Amygdala (tissue), 56 donors: Measurements from ENCODE around the gene GZMA.
"Not testable (repeated sequence)": the region's sequence is repeated elsewhere in the genome, so short reads cannot be mapped to it uniquely, and the experiment has no call there.

Source experiments
- DNase-seq, 56 donors: peaks; one replicate each; lab custom pipeline; 2025; lab: John Stamatoyannopoulos, UW

GZMA gene

DNA sequence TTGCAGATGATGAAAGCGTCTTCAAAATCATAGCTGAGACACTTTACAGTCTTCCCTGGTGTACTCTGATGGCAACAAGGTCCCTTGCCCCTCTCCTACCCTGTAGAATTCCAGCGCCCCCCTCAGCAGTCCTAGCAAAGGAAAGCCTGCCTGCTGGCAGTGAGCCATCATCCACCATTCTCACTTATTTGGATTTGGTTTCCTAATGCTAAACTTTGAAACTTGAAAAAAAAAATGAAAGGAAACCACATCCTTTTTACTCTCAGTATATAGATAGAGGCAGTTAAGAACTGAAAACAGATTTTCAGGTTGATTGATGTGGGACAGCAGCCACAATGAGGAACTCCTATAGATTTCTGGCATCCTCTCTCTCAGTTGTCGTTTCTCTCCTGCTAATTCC, at the start of gene GZMA:
GZMA (plus strand) TSS at position 299 of the 400 bp plus-strand sequence; CDS start at position 336, 37 bp downstream.
- DNase-seq: no peak

DNA sequence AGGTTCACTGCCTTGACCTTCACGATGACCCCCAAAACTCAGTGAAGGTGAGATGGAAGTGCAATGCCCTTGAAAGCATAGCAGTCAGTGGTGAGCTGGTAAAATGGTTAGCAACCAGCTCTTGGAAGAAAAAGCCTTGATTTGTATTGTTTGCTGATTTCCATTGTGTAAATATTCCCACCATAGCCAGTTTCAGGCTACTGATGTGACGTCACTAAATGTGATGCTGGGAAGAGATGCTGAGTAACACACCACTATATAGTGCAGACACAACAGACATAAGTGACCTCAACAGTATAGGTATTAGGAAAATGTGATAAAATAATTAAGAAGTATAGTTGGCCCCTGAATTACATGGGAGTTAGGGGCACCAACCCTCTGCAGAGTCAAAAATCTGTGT, 47.3 kb upstream of the GZMA start:
- no peak for DNase-seq

DNA sequence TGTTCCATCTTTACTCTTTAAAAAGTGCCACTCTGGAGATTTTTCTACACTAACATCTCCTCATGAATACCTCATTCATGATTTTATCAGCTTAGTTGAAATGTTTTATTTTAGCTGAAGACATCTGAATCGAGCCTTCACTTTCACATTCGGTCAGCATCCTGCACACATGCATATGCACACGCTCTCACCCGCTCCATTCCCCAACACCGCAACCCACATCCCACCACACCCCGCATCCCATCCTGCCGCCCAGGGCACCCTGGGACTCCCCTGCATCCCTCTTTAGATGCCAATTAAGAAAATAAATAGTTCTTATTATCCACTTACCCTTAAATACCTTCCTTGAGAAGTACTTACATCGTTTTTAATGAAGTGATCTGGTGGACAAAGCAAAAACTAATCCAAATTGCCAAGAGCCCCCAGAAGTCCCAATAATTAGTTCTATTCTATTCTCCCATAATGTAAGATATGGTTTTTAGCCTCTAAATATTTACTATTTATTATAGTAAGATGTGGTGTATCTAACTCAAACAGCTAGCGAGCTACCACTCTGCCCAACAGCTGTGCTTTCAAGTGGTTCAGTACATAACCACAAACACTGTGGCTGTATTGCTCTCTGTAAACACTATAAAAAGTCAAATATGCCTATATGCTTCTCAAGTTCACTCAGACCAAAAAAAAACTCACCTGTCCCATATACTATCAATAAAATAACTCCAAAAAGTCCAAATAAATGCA, 40.2 kb upstream of the GZMA start:
- DNase-seq: no peak

GRCh38 chr5:55063220-55063863, 39.1 kb upstream of the GZMA start:
- DNase-seq: no peak

GRCh38 chr5:55063899-55064298, 38.5 kb upstream of the GZMA start:
- DNase-seq: no peak

DNA sequence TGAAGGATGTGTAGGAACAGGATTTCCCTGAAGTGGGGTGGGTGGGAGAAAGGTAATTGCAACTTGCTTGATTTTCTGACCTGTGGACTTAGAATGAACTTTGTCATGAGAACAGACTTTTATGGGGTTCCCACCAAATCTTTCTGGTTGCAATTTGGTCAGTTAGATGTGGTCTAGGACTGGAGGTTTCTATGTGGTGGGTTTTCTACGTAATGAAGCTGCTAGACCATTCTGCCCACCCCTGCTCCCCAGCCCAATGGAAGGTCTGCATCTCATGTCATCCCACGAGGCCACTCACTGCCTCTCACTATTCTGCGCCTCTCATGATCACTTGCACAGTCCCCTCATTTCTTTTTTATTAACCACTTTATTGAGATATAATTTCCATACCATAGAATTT, 37.9 kb upstream of the GZMA start:
- no peak for DNase-seq

DNA sequence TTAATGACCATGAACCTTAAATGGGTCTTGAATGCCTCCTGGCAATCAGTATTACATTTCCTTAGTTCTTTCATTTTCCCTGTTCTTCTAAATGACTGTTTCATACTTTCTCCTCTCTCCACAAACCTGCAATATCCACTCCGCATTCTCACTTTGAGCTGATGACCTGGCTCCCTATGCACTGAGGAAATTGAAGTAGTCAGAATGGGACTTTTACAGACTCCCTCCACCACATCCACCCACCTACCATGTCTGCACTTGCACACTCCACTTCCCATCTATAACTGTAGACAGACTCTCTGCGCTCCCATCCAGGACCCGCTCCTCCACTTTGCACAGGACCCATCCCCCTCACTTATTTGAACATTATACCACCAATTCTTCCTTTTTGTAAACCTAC, 36.2 kb upstream of the GZMA start:
- no peak for DNase-seq

- no peak for DNase-seq
Measured at GRCh38 chr5:55070968-55071367, 31.5 kb upstream of the GZMA start.

DNA sequence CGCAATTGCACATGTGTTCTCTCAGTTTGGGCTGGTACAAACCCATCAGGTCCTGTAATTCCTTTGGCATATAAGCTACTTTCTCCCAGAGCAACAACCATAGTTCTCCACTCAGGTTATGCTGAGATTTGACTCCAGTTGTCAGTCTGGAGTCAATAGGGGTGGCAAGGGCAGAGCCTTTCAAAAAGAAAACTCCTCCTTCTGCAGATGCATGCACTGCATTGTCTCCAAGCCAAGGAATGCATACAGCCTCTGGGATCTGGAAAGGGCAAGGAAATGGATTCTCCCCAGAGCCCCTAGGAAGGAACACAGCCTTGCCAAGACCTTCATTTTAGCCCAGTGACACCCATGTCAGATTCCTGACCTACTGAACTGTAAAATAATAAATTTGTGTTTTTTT, 31.0 kb upstream of the GZMA start:
- DNase-seq: no peak

DNA sequence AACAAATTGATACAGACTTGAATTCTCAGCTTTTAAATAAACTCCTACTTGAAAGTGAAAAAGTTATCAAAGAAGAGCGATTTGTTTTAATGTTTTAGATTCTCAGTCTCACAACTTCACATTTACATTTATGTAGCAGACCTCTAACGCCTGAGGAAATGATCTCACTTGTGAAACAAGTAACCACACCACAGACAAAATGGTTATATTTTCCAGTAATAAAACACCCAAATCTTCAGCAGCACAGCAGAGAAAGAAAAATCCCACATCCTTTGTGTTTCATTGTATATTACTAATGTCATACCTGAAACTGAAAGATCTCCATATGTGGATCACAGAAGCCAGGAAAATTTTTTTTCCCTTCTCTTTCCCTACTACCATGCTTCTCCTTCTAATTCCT, 29.8 kb upstream of the GZMA start:
- no peak for DNase-seq

DNA sequence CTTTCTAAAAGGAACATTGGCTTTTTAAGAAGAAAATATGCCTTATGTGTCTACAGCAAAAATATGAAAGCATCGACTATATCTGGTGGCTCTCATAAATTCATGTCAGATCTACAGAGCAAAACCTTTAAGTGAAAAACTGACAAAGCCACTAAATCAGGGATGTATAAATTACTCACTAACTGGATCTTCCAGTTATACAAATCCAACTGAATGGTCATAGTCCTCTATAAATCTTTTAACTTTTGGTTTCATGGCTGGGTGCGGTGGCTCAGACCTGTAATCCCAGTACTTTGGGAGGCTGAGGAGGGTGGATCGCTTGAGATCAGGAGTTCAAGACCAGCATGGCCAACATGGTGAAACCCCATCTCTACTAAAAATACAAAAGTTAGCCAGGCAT, 29.2 kb upstream of the GZMA start:
- no peak for DNase-seq

DNA sequence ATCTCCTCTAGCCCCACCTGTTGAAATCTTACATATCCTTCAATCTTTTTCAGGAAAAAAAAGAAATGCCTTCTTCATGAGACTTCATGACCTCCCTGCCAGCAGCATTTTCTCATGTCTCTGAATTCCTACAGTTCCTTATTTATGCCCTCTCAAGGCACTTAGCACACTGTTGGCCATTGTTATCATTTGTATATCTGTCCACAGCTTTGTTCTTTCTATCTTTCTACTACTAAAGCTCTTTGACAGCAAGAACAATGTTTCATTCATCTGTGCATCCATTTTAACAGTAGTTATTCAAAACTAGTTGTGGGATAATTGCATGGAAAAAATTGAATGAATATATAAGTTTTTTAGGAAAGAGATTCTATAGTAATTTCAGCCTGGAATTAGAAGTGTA, 20.9 kb upstream of the GZMA start:
- DNase-seq: no peak

DNA sequence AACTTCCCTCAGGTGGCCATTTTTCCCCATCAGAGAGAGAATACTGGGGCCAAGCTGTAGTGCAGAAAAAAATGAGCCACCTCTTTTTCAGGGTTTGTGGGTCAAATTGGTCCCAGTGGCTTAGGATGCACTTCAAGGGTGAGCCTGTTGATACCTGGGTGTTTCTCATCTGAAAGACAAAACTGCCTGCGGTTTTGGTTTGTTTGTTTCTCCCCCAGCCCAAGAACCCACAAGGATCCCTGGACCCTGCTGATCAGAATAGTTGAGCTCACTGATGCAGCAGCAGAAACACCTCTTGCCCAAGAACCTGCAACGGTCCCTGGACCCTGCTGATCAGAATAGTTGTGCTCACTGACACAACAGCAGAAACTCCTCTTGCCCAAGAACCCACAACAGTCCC, 13.1 kb upstream of the GZMA start:
- not testable (repeated sequence) for DNase-seq

GRCh38 chr5:55091011-55091410, 11.4 kb upstream of the GZMA start:
- DNase-seq: not testable (repeated sequence)

- no peak for DNase-seq
Measured at GRCh38 chr5:55096182-55096581, 6.3 kb upstream of the GZMA start.

DNA sequence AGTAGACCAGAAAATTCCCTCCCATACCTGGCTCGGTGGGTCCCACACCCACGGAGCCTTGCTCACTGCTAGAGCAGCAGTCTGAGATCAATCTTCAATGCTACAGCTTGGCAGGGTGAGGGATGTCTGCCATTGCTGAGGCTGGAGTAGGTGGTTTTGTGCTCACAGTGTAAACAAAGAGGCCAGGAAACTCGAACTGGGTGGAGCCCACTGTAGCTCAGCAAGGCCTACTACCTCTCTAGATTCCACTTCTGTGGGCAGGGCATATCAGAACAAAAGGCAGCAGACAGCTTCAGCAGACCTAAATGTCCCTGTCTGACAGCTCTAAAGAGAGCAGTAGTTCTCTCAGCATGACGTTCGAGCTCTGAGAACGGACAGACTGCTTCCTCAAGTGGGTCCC, 5.6 kb upstream of the GZMA start:
- DNase-seq: no peak

- DNase-seq: not testable (repeated sequence)
Measured at GRCh38 chr5:55101148-55101547, 1.3 kb upstream of the GZMA start.

DNA sequence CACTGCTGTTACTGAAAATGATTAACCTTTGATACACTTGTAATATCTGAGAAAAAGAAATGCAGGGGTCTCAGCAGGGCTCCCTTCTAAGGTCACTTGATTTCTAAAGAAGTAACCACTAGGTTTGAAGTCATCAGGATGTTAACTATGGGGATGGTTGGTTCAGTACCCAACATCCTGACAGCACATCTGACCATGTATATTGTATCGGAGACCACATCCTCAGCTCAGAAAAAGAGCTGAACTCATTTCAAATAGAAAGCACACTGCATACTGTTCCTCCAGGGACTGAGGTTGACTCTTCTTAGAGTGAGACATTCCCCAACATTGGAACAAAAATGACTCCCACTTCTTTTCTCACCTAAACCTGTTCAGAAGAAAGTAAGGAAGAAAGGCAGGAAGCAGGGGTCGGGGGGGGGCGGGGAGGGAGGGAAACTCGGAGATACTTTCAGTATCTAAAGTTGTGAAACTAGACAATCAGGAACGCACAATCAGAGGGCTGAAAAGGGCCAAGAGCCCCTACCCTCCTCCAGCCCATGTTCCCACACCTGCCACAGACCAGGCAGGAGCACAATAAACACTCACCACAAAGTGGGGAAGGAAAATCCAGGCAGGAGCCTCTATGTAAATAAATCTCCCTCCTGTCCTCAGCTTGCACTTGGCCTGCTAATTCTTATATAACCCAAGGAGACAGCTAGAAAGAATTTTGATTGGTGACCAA, 730 bp upstream of the GZMA start:
- no peak for DNase-seq

GRCh38 chr5:55104036-55104772, 1.8 kb downstream of the GZMA start:
- no peak for DNase-seq

- no peak for DNase-seq
Measured at GRCh38 chr5:55104946-55105701, 2.7 kb downstream of the GZMA start.
